C4-2B (cell line): ENCODE data around the gene DGKQ.

ENCODE experiments used
- CTCF ChIP-seq: fragments of 450-650 bp; conservative IDR thresholded peaks from 2 replicates; pipeline ENCODE4 v1.5.1; 2017; ENCODE audit warnings: mild to moderate bottlenecking
- ZFX ChIP-seq: fragments of 450-650 bp; IDR thresholded peaks from 2 replicates; pipeline ENCODE4 v1.6.1; 2017

GRCh38 chr4:925171-925570 is 48.2 kb downstream of the DGKQ start:
- TF ChIP-seq CTCF = no peak
- TF ChIP-seq ZFX = no peak
